IPS-15b (cell line): ENCODE data around the gene NRP1.
"Not testable (repeated sequence)": the region's sequence is repeated elsewhere in the genome, so short reads cannot be mapped to it uniquely, and the experiment has no call there.

Experiments used
- H3K27me3 ChIP-seq: one replicate; pipeline ENCODE4 v1.6.1; 2013; ENCODE audit warnings: low read length; ENCODE audit not compliant: control insufficient read depth, insufficient read depth
- H3K36me3 ChIP-seq: one replicate; pipeline ENCODE4 v1.6.1; 2013; ENCODE audit warnings: low read length; ENCODE audit not compliant: control insufficient read depth, insufficient read depth
- H3K4me1 ChIP-seq: one replicate; pipeline ENCODE4 v1.6.1; 2013; ENCODE audit warnings: mild to moderate bottlenecking, low read length; ENCODE audit not compliant: control insufficient read depth, insufficient read depth
- H3K4me3 ChIP-seq: one replicate; pipeline ENCODE4 v1.5.1; 2013; ENCODE audit warnings: low read depth, low read length
- H3K9ac ChIP-seq: one replicate; pipeline ENCODE4 v1.6.1; 2013; ENCODE audit warnings: low read depth, mild to moderate bottlenecking, low read length
- H3K9me3 ChIP-seq: one replicate; pipeline ENCODE4 v1.6.1; 2013; ENCODE audit warnings: mild to moderate bottlenecking, low read length; ENCODE audit not compliant: control insufficient read depth, insufficient read depth

NRP1 gene

GRCh38 chr10:33228426-33228825 lies 106.0 kb downstream of the NRP1 start:
- Histone ChIP-seq H3K4me1 (peaks cover 3% of the 10 kb centered on the region), H3K9me3 (no peaks in the 10 kb centered on the region), H3K4me3 (no peak overlapping the region), H3K36me3 (peaks cover 3% of the 10 kb centered on the region), H3K9ac (no peak overlapping the region), H3K27me3 (no peaks in the 10 kb centered on the region)

GRCh38 chr10:33227489-33227888 lies 107.0 kb downstream of the NRP1 start:
- Histone ChIP-seq H3K4me3 (no peak overlapping the region), H3K36me3 (peaks cover 3% of the 10 kb centered on the region), H3K9ac (no peak overlapping the region), H3K9me3 (no peaks in the 10 kb centered on the region), H3K27me3 (no peaks in the 10 kb centered on the region), H3K4me1 (peaks cover 3% of the 10 kb centered on the region)

- no peak overlapping the region for H3K9ac ChIP-seq
- no peaks in the 10 kb centered on the region for H3K4me1 ChIP-seq
- no peaks in the 10 kb centered on the region for H3K27me3 ChIP-seq
- H3K9me3 ChIP-seq: no peaks in the 10 kb centered on the region
- no peak overlapping the region for H3K4me3 ChIP-seq
- peaks cover 3% of the 10 kb centered on the region for H3K36me3 ChIP-seq
Measured at GRCh38 chr10:33224251-33224965, 110.1 kb downstream of the NRP1 start.

GRCh38 chr10:33223326-33224000 lies 111.0 kb downstream of the NRP1 start:
- Histone ChIP-seq H3K9ac (no peak overlapping the region), H3K4me1 (no peaks in the 10 kb centered on the region), H3K9me3 (no peaks in the 10 kb centered on the region), H3K27me3 (no peaks in the 10 kb centered on the region), H3K4me3 (no peak overlapping the region), H3K36me3 (peaks cover 3% of the 10 kb centered on the region)

- H3K36me3 ChIP-seq: not testable (repeated sequence)
Measured at GRCh38 chr10:33222304-33222703, 112.2 kb downstream of the NRP1 start.

GRCh38 chr10:33217854-33218253 lies 116.6 kb downstream of the NRP1 start:
- Histone ChIP-seq H3K9ac (no peak overlapping the region), H3K4me3 (no peak overlapping the region), H3K4me1 (no peaks in the 10 kb centered on the region), H3K36me3 (no peaks in the 10 kb centered on the region), H3K9me3 (no peaks in the 10 kb centered on the region), H3K27me3 (no peaks in the 10 kb centered on the region)

More at GRCh38 chr10:33222304-33222703, 112.2 kb downstream of the NRP1 start:
- H3K4me1 ChIP-seq, H3K9ac ChIP-seq, H3K27me3 ChIP-seq, H3K9me3 ChIP-seq, H3K4me3 ChIP-seq: not testable (repeated sequence)

GRCh38 chr10:33216661-33217427 lies 117.6 kb downstream of the NRP1 start:
- Histone ChIP-seq H3K4me1 (no peaks in the 10 kb centered on the region), H3K36me3 (no peaks in the 10 kb centered on the region), H3K4me3 (no peak overlapping the region), H3K9ac (no peak overlapping the region), H3K27me3 (no peaks in the 10 kb centered on the region), H3K9me3 (no peaks in the 10 kb centered on the region)

GRCh38 chr10:33215635-33216034 lies 118.8 kb downstream of the NRP1 start:
- H3K9ac ChIP-seq: no peak overlapping the region
- H3K4me1 ChIP-seq: no peaks in the 10 kb centered on the region
- H3K36me3 ChIP-seq: no peaks in the 10 kb centered on the region
- H3K9me3 ChIP-seq: no peaks in the 10 kb centered on the region
- H3K27me3 ChIP-seq: no peaks in the 10 kb centered on the region
- H3K4me3 ChIP-seq: no peak overlapping the region

GRCh38 chr10:33215154-33215553 lies 119.3 kb downstream of the NRP1 start:
- Histone ChIP-seq H3K27me3 (no peaks in the 10 kb centered on the region), H3K36me3 (no peaks in the 10 kb centered on the region), H3K4me3 (no peak overlapping the region), H3K9me3 (no peaks in the 10 kb centered on the region), H3K9ac (no peak overlapping the region), H3K4me1 (no peaks in the 10 kb centered on the region)

GRCh38 chr10:33214174-33214573 lies 120.3 kb downstream of the NRP1 start:
- Histone ChIP-seq H3K27me3 (no peaks in the 10 kb centered on the region), H3K9me3 (no peaks in the 10 kb centered on the region), H3K4me3 (no peak overlapping the region), H3K4me1 (no peaks in the 10 kb centered on the region), H3K36me3 (no peaks in the 10 kb centered on the region), H3K9ac (no peak overlapping the region)

GRCh38 chr10:33212061-33212748 lies 122.3 kb downstream of the NRP1 start:
- H3K4me1 ChIP-seq: no peaks in the 10 kb centered on the region
- no peaks in the 10 kb centered on the region for H3K9me3 ChIP-seq
- H3K4me3 ChIP-seq: no peak overlapping the region
- no peaks in the 10 kb centered on the region for H3K27me3 ChIP-seq
- no peaks in the 10 kb centered on the region for H3K36me3 ChIP-seq
- no peak overlapping the region for H3K9ac ChIP-seq
